ACC112 (cell line): ENCODE measurements around the gene CENPA.
A peak's percentile ranks its signal among the peaks of the same experiment; 100 is the strongest.
"Not testable (repeated sequence)": the region's sequence is repeated elsewhere in the genome, so short reads cannot be mapped to it uniquely, and the experiment has no call there.

ENCODE experiments used
- H2AFZ ChIP-seq: fragments of 200-600 bp; sonication (generic); one replicate; pipeline ENCODE4 v1.6.0; 2017; ENCODE audit warnings: antibody characterized with exemption, low read length; ENCODE audit not compliant: unreplicated experiment
- H3K27ac ChIP-seq: fragments of 200-600 bp; sonication (generic); 2 replicates; pipeline ENCODE4 v1.5.1; 2014; ENCODE audit warnings: low read depth, mild to moderate bottlenecking, antibody characterized with exemption, low read length, moderate library complexity
- H3K27me3 ChIP-seq: fragments of 200-600 bp; sonication (generic); 2 replicates; pipeline ENCODE4 v1.6.1; 2014; ENCODE audit warnings: mild to moderate bottlenecking, antibody characterized with exemption, low read length, moderate library complexity, mixed read lengths; ENCODE audit not compliant: insufficient read depth
- H3K36me3 ChIP-seq: fragments of 200-600 bp; sonication (generic); 2 replicates; pipeline ENCODE4 v1.6.1; 2016; ENCODE audit warnings: mild to moderate bottlenecking, antibody characterized with exemption, low read length, moderate library complexity, mixed read lengths; ENCODE audit not compliant: insufficient read depth
- H3K4me1 ChIP-seq: fragments of 200-600 bp; sonication (generic); one replicate; pipeline ENCODE4 v1.6.1; 2016; ENCODE audit warnings: low read length, mixed read lengths; ENCODE audit not compliant: insufficient read depth, unreplicated experiment, control insufficient read depth
- H3K4me3 ChIP-seq: fragments of 200-600 bp; sonication (generic); 2 replicates; pipeline ENCODE4 v1.5.1; 2014; ENCODE audit warnings: mild to moderate bottlenecking, low read depth, low read length
- H3K79me2 ChIP-seq: fragments of 200-600 bp; sonication (generic); one replicate; pipeline ENCODE4 v1.6.0; 2016; ENCODE audit warnings: low read length; ENCODE audit not compliant: control insufficient read depth, unreplicated experiment, insufficient read depth

Gene CENPA

DNA sequence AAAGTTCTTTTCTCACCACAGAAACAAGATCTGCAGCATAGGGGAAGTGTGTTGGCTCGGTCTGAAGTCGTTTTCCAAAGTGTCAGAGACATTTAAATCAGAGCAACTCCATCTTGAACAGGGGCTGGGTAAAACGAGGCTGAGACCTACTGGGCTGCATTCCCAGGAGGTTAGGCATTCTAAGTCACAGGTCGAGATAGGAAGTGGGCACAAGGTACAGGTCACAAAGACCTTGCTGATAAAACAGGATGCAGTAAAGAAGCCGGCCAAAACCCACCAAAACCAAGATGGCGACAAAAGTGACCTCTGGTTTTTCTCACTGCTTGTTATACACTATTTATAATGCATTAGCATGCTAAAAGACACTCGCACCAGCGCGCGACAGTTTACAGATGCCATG is 24.9 kb upstream of the CENPA start:
- not testable (repeated sequence) for H2AFZ ChIP-seq, H3K27me3 ChIP-seq, H3K4me3 ChIP-seq, H3K36me3 ChIP-seq, H3K27ac ChIP-seq
- Histone ChIP-seq H3K4me1 (peaks cover 36% of the 10 kb centered on the region), H3K79me2 (peaks cover 18% of the 10 kb centered on the region)

DNA sequence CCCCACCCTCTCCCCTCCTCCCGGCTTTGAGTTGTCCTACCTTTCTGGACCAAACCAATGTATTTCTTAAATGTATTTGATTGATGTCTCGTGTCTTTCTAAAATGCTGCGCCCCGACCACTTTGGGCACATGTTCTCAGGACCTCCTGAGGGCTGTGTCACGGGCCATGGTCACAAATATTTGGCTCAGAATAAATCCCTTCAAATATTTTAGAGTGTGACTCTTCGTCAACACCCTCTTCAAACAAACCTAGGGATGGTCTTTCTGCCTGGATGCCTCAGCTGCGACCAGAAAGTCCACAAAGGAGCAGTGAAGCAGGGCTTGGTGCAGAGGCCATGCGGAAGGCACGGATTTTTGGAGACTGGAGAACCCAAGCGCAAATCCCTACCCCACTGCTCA is 22.8 kb upstream of the CENPA start:
- H3K4me1 ChIP-seq = peaks cover 32% of the 10 kb centered on the region
- H3K27ac ChIP-seq = no peak overlapping the region
- no peaks in the 10 kb centered on the region for H3K36me3 ChIP-seq
- H3K27me3 ChIP-seq = no peaks in the 10 kb centered on the region
- H3K4me3 ChIP-seq = no peak overlapping the region
- no peak overlapping the region for H2AFZ ChIP-seq
- H3K79me2 ChIP-seq = peaks cover 31% of the 10 kb centered on the region

DNA sequence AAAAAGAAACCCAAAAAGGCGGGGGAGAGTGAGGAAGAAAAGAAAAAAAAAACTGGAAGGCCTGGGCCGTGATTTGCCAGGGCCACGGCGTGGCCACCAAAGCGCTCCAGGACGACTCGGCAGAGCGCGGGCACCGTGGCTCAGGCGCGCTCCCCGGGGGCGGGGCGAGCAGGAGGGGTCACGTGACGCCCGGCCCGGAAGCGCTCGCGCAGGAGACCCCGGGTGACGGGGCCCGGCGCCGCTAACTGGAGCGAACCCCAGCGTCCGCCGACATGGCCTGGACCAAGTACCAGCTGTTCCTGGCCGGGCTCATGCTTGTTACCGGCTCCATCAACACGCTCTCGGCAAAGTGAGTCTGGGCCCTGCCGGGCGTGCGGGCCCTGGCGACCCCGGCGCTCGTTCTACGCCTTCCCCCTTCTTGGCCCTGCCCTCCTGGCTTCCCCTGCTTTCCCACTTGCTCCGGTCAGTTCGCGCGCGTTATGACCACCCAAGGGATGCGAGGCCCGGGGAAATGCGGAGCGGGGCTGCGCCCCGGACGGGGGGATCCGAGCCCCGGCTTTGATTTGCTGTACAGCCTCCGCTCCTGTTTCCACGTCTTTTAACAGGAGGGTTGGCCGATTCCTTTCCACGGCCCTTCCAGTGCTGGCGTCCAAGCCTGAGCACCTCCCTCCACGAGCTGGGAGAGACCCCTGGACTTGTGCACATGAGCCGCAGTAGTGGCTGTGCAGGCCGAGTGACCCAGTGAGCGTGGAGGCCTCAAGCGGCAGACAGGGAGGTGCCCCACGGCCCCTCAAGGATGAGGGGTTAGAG is 21.6 kb upstream of the CENPA start, which contains the start of gene SLC35F6:
Gene SLC35F6, plus strand, starts transcription at position 207 of the 810 bp plus-strand sequence. Its CDS starts 66 bp downstream, at position 273.
- Histone ChIP-seq H3K27me3 (no peaks in the 10 kb centered on the region), H3K27ac (peak within 1 kb of the TSS; percentile 42; the same call in 1 of the 2 replicates), H3K36me3 (no peaks in the 10 kb centered on the region), H2AFZ (peak within 1 kb of the TSS; percentile 72), H3K79me2 (peaks cover 37% of the 10 kb centered on the region), H3K4me3 (peak within 1 kb of the TSS; percentile 87), H3K4me1 (peaks cover 26% of the 10 kb centered on the region)

DNA sequence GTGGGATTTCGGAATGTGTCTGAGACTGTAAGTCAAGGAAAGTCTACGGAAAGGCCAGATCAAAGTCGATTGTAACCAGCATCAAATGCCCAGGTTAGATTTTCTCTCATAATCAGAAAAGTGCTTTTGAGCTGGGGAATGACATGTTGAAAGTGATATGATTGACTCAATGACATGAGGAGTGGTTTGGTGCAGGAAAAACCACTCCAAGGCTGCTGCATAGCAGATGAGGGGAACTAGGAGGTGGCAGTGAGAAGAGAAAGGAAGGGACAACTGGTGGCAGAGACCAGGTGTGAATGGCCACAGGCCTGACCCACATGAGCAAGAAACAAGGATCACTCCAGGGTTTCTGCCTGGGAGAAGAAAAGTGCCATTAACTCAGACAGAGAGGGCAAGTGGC is 20.9 kb upstream of the CENPA start:
- H3K79me2 ChIP-seq = peaks cover 43% of the 10 kb centered on the region
- H3K4me1 ChIP-seq = peaks cover 31% of the 10 kb centered on the region
- no peak overlapping the region for H2AFZ ChIP-seq

DNA sequence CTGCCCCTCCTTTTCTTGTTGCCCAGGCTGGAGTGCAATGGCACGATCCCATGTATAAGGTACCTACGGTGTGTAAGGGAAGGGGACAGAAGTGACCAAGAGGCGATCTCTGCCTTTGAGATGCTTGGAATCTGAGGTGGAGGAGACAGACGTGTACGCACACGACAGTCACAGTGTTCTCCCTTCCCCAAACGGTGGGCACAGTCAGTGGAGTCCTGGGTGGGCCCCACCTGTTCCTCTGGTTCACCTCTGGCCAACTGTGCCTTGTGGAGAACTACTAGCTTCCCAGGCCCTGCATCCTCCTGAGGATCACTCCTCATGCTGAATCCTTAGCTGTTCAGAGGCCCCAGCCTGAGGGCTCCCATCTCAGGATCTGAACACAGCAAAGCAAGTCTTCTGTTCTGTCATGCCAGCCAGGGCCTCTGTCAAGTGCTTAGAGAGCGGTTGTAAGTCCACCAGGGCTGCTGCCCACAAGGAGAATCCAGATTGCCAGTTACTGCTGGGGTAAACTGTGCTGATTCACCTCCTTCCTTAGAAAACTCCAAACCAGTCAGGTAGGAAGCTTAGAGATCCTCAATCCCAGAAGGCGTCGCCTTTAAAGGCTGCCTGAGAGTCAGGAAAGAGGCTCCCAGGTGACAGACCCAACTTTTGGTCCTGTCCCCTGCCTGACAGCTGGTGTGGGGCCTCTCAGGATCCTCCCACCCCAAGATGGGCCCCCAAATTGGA is 20.2 kb upstream of the CENPA start:
- H3K4me1 ChIP-seq = peaks cover 33% of the 10 kb centered on the region
- peak overlapping the region; percentile 87 for H3K4me3 ChIP-seq
- H3K36me3 ChIP-seq = no peaks in the 10 kb centered on the region
- H3K27me3 ChIP-seq = no peaks in the 10 kb centered on the region
- H2AFZ ChIP-seq = no peak overlapping the region
- no peak overlapping the region for H3K27ac ChIP-seq
- H3K79me2 ChIP-seq = peaks cover 47% of the 10 kb centered on the region

More for the DNA sequence above, 20.9 kb upstream of the CENPA start:
- Histone ChIP-seq H3K4me3 (peak overlapping the region; percentile 87), H3K36me3 (no peaks in the 10 kb centered on the region), H3K27me3 (no peaks in the 10 kb centered on the region), H3K27ac (peak overlapping the region; percentile 42; the same call in 1 of the 2 replicates)

DNA sequence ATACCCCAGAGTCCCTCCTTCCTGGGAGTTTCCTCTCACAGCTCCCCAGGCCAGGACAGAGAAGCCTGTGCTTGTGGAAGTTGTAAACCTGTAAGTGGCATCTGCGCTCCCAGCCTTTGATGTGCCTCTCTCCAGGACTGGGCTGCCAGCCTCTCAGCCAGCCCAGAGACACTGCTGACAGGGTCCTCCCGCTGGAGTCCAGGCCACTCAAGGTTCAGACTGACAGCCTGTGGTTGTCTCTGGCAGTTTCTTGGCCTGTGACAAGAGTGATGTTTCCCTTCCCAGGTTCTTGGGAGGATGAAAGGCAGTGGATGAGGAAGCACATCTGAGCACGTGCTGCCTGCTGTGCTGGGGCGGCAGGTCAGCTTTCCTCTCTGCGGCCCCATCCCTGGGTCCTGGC is 18.7 kb upstream of the CENPA start:
- no peak overlapping the region for H2AFZ ChIP-seq
- peaks cover 55% of the 10 kb centered on the region for H3K79me2 ChIP-seq
- no peak overlapping the region for H3K27ac ChIP-seq
- H3K36me3 ChIP-seq = no peaks in the 10 kb centered on the region
- no peak overlapping the region for H3K4me3 ChIP-seq
- peaks cover 47% of the 10 kb centered on the region for H3K4me1 ChIP-seq
- H3K27me3 ChIP-seq = no peaks in the 10 kb centered on the region

DNA sequence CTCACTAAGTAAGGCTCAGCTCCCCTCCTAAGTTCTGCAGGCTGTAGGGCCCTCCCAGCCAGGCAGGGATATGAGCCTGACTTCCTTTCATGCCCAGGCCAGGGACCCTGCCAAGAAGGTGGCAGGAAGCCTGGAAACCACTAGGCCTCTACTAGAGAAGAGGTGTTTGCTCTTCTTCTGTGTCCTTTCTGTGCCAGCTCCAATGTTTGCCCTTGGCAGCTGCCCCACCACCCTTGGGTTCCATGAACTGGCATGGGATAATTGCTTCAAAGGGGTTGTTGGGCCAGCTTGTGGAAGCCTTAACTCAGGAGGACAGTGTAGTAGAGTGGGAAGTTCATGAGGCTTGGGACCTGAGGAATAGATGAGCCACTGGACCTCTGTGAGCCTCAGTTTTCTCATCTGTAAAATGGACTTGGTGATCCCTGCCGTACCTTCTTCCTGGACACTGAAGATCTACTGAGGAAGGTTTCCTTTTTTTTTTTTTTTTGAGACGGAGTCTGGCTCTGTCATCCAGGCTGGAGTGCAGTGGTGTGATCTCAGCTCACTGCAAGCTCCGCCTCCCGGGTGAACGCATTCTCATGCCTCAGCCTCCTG is 17.9 kb upstream of the CENPA start:
- no peak overlapping the region for H2AFZ ChIP-seq
- no peaks in the 10 kb centered on the region for H3K36me3 ChIP-seq
- H3K27me3 ChIP-seq = no peaks in the 10 kb centered on the region
- no peak overlapping the region for H3K4me3 ChIP-seq
- peaks cover 56% of the 10 kb centered on the region for H3K4me1 ChIP-seq
- peaks cover 58% of the 10 kb centered on the region for H3K79me2 ChIP-seq
- no peak overlapping the region for H3K27ac ChIP-seq

DNA sequence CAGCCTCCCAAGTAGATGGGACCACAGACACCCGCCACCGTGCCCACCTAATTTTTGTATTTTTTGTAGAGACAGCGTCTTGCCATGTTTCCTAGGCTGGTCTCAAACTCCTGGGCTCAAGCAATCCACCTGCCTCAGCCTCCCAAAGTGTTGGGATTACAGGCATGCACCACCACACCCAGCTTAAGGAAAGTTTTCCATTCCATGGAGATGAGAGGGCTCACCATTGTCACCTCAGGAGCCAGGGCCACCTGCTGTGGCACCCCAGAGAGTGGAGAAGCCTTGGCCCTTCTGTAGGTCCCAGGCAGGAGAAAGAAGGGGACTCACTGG is 17.1 kb upstream of the CENPA start:
- H3K27ac ChIP-seq = peak overlapping the region; percentile 34; the same call in 1 of the 2 replicates
- no peaks in the 10 kb centered on the region for H3K27me3 ChIP-seq
- no peak overlapping the region for H2AFZ ChIP-seq
- H3K4me3 ChIP-seq = no peak overlapping the region
- H3K79me2 ChIP-seq = peaks cover 58% of the 10 kb centered on the region
- H3K4me1 ChIP-seq = peaks cover 54% of the 10 kb centered on the region
- H3K36me3 ChIP-seq = no peaks in the 10 kb centered on the region

DNA sequence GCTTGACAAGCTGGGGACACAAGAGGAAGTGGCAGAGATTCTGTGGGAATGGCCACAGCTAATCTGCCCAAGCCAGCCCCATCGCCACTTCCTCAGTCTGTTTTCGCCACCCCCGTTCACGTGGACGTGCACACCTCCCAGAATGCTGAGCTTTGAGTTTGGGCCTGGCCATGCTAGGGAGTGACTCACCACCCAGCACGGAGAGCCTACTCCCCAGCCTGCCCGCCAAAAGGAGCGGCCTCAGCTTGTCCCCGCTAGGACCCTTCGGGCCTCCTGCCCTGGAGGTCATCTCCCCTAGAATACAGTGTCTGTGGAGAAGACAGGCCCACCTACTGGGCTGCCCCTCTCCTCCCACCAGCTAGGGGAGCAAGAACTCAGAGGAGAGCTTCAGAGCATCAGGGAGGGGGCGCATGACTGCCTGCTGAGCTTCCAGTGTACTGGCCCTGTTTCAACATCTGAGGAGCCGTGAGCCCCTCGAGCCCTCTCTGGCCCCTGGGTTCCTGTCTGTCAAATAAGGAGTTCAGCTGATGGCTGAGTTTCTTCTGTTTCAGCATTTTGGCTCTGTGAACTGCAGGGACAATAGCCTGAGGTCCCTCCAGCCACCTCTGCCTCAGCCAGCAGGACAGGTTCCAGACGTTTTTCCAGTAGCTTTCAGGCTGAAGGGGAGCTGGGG is 16.6 kb upstream of the CENPA start:
- Histone ChIP-seq H3K4me1 (peaks cover 54% of the 10 kb centered on the region), H3K4me3 (no peak overlapping the region), H2AFZ (no peak overlapping the region), H3K36me3 (no peaks in the 10 kb centered on the region), H3K79me2 (peaks cover 62% of the 10 kb centered on the region), H3K27ac (peak overlapping the region; percentile 34; the same call in 1 of the 2 replicates), H3K27me3 (no peaks in the 10 kb centered on the region)

DNA sequence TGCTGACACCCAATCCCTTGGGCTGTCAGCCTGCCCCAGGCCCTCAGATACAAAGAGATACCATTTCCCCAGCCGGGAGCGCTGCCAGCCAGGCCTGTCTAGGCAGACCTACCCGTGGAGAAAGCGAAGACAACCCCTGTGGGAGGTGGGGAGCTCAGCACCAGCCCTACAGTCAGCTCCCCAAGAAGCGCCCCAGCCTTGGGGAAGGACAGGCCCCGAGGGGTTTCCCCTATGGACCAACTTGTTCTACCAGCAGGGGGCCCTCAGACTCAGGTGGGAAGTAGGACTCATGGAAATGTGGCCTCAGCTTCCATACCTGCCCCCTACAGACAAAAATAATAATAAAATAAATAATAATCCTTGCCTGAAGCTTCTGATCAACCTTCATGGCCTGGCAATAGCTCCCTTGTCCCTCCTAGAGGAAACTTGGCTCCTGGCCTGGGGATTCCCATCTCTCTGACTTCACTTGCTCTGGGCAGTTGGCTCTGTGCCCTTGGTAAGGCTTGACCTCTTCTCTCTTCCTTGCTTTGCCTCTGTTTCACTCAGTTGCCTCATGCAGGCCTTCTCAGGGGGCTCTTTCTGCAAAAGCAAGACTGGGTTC is 14.8 kb upstream of the CENPA start:
- Histone ChIP-seq H3K4me1 (peaks cover 47% of the 10 kb centered on the region), H3K4me3 (peak overlapping the region; percentile 13; the same call in 1 of the 2 replicates), H3K36me3 (peaks cover 8% of the 10 kb centered on the region; the same call in 1 of the 2 replicates), H2AFZ (no peak overlapping the region), H3K79me2 (peaks cover 57% of the 10 kb centered on the region), H3K27ac (peak overlapping the region; percentile 65), H3K27me3 (no peaks in the 10 kb centered on the region)
